Femur (tissue), 1 donor: ENCODE results near the gene SPINT1.

Experiments
- DNase-seq: peaks from one replicate; pipeline ENCODE4 v3.0.0-alpha.2; 2017

The SPINT1 gene

DNA sequence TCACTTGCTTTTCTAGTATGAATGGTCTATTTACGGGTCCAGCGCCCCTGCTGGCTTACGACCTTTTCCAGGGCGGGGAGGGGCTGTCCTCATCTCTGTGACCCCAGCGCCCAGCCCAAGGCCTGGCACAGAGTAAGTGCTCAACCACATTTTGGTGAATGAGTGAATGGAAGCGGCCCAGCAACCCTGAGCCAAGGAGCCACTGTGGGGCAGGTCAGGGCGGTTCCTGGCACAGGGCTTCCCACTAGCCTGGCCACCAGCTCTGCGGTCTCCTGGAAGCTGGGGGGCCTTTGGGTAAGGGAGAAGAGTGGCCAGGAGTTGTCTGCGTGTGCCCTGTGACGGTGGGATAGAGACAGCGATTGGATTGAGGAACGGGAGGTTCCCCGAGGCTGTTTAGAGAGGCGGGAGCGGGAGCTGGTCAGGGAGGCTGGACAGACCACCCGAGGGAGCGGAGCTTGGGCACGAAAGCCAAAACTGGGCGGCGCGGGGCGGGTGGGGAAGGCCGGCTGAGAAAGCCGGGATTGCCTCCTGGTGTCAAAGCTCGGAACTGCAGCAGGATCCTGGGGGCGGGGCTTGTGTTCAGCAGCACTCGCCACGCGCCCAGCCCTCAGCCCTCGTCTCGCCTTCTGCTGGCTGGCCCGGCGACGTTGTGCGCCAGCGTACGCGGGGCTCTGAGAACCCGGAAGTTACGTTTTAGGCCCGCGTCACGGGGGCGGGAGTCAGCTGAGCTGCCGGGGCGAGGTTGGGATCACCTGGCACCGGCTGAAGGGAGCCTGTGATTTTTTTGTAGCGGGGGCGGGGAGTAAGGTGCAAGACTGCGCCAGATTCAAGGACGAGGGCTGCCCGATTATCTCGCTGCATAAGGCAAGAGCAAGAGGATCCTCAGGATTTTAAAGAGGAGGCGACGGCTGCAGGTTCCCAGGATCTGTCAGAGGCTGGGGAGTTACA lies 50.2 kb downstream of the SPINT1 start, which contains the start of gene VPS18:
Gene VPS18 (plus strand): TSS at position 718 of the 948 bp plus-strand sequence. CDS start 319 bp downstream, outside the sequence.
- peak; percentile 99 for DNase-seq

DNA sequence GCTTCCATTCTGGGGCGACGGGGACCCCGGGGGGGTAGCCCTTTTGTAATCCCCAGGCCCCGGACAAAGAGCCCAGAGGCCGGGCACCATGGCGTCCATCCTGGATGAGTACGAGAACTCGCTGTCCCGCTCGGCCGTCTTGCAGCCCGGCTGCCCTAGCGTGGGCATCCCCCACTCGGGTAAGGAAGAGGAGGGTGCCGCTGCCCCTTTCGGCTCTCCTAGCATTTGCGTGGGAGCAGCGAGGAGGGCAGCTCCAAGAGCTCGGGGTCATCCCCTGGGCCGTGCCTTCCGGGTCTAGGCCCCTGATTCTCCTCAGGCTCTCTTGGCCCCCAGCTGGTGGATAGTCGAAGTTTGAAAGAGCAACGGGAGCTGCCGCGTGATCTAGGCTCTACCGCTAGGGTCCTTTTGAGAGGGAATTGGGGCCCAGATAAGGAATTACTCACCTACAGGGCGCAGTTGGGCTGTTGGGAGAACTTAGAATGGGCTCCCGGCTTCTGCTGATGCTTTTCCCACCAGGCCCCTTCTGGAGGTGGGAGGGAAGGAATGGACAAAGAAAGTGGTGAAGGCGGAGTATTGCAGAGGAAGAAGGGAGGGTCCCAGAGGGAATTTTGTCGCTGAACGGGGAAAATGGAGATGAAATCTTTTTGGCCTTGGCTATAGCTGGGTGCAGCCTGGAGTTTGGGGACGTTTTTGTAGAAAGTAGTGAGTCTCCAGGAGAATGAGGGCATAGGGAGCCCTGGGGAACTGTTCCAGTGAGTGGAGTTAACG lies 51.0 kb downstream of the SPINT1 start:
- DNase-seq: peak; percentile 73

DNA sequence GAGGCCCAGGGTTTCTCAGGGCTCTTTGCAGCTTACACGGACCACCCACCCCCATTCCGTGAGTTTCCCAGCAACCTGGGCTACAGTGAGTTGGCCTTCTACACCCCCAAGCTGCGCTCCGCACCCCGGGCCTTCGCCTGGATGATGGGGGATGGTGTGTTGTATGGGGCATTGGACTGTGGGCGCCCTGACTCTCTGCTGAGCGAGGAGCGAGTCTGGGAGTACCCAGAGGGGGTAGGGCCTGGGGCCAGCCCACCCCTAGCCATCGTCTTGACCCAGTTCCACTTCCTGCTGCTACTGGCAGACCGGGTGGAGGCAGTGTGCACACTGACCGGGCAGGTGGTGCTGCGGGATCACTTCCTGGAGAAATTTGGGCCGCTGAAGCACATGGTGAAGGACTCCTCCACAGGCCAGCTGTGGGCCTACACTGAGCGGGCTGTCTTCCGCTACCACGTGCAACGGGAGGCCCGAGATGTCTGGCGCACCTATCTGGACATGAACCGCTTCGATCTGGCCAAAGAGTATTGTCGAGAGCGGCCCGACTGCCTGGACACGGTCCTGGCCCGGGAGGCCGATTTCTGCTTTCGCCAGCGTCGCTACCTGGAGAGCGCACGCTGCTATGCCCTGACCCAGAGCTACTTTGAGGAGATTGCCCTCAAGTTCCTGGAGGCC lies 55.8 kb downstream of the SPINT1 start:
- DNase-seq: no peak

DNA sequence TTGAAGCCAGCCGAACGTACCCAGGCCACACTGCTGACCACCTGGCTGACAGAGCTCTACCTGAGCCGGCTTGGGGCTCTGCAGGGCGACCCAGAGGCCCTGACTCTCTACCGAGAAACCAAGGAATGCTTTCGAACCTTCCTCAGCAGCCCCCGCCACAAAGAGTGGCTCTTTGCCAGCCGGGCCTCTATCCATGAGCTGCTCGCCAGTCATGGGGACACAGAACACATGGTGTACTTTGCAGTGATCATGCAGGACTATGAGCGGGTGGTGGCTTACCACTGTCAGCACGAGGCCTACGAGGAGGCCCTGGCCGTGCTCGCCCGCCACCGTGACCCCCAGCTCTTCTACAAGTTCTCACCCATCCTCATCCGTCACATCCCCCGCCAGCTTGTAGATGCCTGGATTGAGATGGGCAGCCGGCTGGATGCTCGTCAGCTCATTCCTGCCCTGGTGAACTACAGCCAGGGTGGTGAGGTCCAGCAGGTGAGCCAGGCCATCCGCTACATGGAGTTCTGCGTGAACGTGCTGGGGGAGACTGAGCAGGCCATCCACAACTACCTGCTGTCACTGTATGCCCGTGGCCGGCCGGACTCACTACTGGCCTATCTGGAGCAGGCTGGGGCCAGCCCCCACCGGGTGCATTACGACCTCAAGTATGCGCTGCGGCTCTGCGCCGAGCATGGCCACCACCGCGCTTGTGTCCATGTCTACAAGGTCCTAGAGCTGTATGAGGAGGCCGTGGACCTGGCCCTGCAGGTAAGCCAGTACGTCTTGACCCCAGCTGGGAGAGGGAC lies 56.6 kb downstream of the SPINT1 start:
- no peak for DNase-seq

DNA sequence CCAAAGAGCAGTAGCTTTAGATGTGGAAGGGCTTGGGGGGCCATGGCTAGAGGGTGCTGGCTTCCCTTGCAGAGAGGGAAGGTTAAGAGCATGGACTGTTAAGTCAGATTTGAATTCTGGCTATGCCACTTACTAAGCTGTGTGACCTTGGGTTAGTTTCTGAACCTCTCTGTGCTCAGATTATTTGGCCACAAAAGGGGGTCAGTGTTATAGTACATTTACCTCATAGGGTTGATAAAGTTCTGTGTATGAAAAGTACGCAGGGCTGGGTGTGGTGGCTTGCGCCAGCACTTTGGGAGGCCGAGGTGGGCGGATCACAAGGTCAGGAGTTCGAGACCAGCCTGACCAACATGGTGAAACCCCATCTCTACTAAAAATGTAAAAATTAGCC lies 57.2 kb downstream of the SPINT1 start:
- no peak for DNase-seq

DNA sequence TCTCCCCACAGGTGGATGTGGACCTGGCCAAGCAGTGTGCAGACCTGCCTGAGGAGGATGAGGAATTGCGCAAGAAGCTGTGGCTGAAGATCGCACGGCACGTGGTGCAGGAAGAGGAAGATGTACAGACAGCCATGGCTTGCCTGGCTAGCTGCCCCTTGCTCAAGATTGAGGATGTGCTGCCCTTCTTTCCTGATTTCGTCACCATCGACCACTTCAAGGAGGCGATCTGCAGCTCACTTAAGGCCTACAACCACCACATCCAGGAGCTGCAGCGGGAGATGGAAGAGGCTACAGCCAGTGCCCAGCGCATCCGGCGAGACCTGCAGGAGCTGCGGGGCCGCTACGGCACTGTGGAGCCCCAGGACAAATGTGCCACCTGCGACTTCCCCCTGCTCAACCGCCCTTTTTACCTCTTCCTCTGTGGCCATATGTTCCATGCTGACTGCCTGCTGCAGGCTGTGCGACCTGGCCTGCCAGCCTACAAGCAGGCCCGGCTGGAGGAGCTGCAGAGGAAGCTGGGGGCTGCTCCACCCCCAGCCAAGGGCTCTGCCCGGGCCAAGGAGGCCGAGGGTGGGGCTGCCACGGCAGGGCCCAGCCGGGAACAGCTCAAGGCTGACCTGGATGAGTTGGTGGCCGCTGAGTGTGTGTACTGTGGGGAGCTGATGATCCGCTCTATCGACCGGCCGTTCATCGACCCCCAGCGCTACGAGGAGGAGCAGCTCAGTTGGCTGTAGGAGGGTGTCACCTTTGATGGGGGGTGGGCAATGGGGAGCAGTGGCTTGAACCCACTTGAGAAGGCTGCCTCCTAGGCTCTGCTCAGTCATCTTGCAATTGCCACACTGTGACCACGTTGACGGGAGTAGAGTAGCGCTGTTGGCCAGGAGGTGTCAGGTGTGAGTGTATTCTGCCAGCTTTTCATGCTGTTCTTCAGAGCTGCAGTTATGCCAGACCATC lies 59.0 kb downstream of the SPINT1 start:
- peak; percentile 60 for DNase-seq

DNA sequence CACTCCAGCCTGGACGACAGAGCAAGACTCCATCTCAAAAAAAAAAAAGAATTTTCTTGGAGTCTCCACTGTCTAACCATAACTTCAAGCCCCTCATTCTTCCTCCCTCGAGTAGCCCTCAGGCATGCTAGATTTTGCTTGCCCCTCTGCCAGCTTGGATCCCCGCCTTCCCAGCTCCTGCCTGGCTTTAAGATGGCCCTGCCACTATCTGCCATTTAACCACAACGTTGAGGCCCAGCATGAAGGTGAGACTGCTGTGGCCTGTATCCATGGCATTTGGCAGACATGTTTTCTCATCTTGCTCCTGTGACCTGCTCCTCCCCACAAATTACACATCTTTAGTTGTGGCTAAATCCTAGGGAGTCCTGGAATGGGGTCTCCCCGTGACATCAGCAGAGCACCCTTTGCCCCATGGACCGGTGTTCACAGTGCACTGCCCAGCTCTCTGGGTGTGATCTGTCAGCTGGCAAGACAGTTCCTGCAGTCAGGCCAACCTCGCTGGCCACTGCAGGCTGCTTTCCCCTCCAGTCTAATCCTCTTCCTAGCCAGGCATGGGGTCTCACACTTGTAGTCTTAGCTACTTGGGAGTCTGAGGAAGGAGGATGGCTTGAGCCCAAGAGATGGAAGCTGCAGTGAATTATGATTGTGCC lies 60.8 kb downstream of the SPINT1 start:
- no peak for DNase-seq

DNA sequence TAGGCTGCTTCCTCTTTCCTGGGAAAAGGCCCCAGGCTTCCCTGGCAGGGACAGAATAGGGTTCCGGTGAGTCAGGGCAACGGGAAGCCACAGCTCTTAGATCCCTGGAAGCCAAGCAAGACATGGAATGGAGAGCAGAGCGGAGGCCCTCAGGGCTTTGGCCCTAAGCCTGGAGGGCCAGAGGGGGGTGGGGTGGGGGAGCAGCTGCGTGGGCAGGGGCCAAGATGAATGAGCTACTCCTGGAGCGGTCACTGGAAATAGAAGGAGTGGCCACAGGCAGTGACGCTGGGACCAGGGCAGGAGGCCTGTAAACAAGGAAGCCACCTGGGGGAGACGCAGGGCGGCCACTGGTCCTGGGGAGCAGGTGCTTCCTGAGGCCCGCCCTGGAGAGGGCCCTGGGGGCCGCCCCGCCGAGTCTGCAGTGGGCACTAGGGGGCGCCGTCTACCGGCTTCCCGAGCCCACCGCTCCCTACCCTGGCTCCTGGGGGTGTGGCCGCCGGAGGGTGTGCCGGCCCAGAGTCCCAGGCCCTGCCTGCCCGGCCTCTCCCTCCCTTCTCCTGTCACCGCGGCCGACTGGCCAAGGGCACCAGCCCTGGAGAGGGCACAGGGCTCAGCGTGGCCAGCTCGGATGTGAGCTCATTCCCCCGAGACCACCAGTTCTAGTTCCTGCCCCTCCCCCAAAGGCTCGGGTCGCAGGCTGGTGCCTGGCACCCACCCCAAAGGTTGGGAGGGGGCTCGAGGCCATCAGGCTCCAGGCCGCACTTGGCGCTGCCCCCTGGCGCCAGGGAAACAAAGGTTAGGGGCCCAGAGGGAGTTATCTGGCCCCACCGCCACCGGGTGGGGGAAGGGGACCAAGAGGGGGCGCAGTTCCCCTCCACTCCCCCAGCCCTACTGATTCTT lies 62.5 kb downstream of the SPINT1 start:
- peak; percentile 94 for DNase-seq

DNA sequence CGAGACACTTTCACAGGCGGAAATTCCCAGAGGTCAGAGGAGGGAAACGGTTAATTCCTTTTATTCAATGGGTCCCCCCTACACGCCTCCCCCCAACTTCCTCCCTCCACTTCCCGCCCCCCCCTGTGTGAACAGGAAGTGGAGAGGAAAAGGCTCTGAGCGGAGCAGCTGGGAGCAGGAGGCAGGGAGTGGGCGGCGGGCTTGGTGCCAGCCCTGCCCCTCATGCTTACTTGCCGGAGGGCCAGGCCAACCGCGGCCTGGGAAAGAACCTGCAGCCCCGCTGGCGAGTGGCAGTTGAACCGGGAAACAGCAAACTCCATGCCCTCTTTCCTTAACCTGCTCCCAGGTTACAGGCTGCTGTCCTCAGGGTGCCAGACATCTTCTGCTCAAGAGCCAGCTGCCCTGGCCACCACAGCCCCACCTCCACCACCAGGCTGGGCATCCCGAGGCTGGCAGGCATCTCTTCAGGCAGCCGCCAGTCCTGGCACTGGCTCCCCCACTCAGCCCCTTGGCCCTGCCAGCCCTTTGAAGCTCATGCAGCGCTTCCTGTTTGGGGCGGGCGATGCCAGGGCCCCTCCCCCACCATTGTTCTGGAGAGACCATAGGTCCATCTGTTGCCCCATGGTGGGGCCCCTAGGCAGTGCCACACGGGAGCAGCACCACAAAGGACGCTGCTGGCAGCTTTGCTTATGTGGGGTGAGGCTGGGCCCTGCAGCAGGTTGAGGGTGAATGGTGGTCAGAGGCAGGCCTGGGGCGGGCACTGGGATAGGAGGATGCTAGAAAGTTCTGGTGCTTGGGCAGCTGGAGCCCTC lies 63.3 kb downstream of the SPINT1 start:
- DNase-seq: peak; percentile 77
